Large intestine (tissue), 3 donors: ENCODE measurements around the gene ZC2HC1C. TPM values are rescaled to one million over a fixed set of nuclear protein-coding genes. Genes with fewer than 3 reads are reported as not detected.

Source experiments
- DNase-seq, 2 donors: peaks; one replicate each; pipeline versions ENCODE4 v3.0.0 to v3.0.0-alpha.2; 2013
- H3K27ac ChIP-seq: one replicate; pipeline ENCODE4 v1.5.1; 2013; ENCODE audit warnings: low read length
- H3K27me3 ChIP-seq: 2 replicates; pipeline ENCODE4 v1.6.1; 2013; ENCODE audit warnings: low read length; ENCODE audit not compliant: control insufficient read depth, insufficient read depth
- H3K36me3 ChIP-seq: 2 replicates; pipeline ENCODE4 v1.6.1; 2013; ENCODE audit warnings: low read length; ENCODE audit not compliant: control insufficient read depth, insufficient read depth
- H3K4me1 ChIP-seq: one replicate; pipeline ENCODE4 v1.6.1; 2013; ENCODE audit warnings: low read length; ENCODE audit not compliant: control insufficient read depth, insufficient read depth
- H3K4me3 ChIP-seq: one replicate; pipeline ENCODE4 v1.5.1; 2013; ENCODE audit warnings: low read length
- H3K9me3 ChIP-seq: one replicate; pipeline ENCODE4 v1.6.1; 2013; ENCODE audit warnings: mild to moderate bottlenecking, low read depth, low read length, moderate library complexity; ENCODE audit not compliant: control insufficient read depth
- WGBS: methylation state at CpG from one replicate; pipeline ENCODE4 v1.1.5; 2013; ENCODE audit warnings: low lambda C conversion rate; ENCODE audit not compliant: insufficient coverage; 5-methylcytosine and 5-hydroxymethylcytosine counted together
- polyA plus RNA-seq: library from polyadenylated mRNA; unstranded; fragments of 120-200 nt; gene quantifications from one replicate; pipeline ENCODE4 v1.2.1, GENCODE V29; 2013

Gene ZC2HC1C
- polyA plus RNA-seq, 1 donor, result 4.5 TPM

- no peaks in the 10 kb centered on the region for H3K27me3 ChIP-seq
- DNase-seq, result no peak
- WGBS, result no CpG with 5 or more reads among the region's 3 CpGs
- no peak overlapping the region for H3K27ac ChIP-seq
- H3K36me3 ChIP-seq, result peaks cover 60% of the 10 kb centered on the region
- no peak overlapping the region for H3K4me3 ChIP-seq
- no peaks in the 10 kb centered on the region for H3K9me3 ChIP-seq
- H3K4me1 ChIP-seq, result no peaks in the 10 kb centered on the region
Measured at GRCh38 chr14:75090353-75090752, 20.9 kb downstream of the ZC2HC1C start.

- 100% methylated on average over 1 of the region's 8 CpGs for WGBS
- H3K36me3 ChIP-seq, result peaks cover 61% of the 10 kb centered on the region
- H3K27ac ChIP-seq, result no peak overlapping the region
- no peaks in the 10 kb centered on the region for H3K9me3 ChIP-seq
- no peak for DNase-seq
- H3K4me3 ChIP-seq, result no peak overlapping the region
- no peaks in the 10 kb centered on the region for H3K27me3 ChIP-seq
- H3K4me1 ChIP-seq, result no peaks in the 10 kb centered on the region
Measured at GRCh38 chr14:75091251-75091650, 21.8 kb downstream of the ZC2HC1C start.

- no peak overlapping the region for H3K4me3 ChIP-seq
- H3K4me1 ChIP-seq, result peaks cover 4% of the 10 kb centered on the region
- DNase-seq, result no peak
- H3K9me3 ChIP-seq, result no peaks in the 10 kb centered on the region
- H3K36me3 ChIP-seq, result peaks cover 61% of the 10 kb centered on the region
- 100% methylated on average over 1 of the region's 2 CpGs for WGBS
- no peak overlapping the region for H3K27ac ChIP-seq
- H3K27me3 ChIP-seq, result no peaks in the 10 kb centered on the region
Measured at GRCh38 chr14:75092698-75093097, 23.3 kb downstream of the ZC2HC1C start.

- Histone ChIP-seq H3K4me1 (peaks cover 16% of the 10 kb centered on the region), H3K36me3 (peaks cover 66% of the 10 kb centered on the region), H3K4me3 (no peak overlapping the region), H3K27me3 (no peaks in the 10 kb centered on the region), H3K27ac (no peak overlapping the region), H3K9me3 (no peaks in the 10 kb centered on the region)
- DNase-seq, result no peak
- whole genome bisulfite sequencing, result no CpG with 5 or more reads among the region's 3 CpGs
Measured at GRCh38 chr14:75094896-75095295, 25.5 kb downstream of the ZC2HC1C start.

GRCh38 chr14:75095690-75096089 lies 26.2 kb downstream of the ZC2HC1C start:
- H3K4me1 ChIP-seq, result peaks cover 16% of the 10 kb centered on the region
- WGBS, result no CpG with 5 or more reads among the region's 4 CpGs
- H3K4me3 ChIP-seq, result no peak overlapping the region
- H3K27me3 ChIP-seq, result no peaks in the 10 kb centered on the region
- H3K27ac ChIP-seq, result no peak overlapping the region
- no peaks in the 10 kb centered on the region for H3K9me3 ChIP-seq
- peaks cover 69% of the 10 kb centered on the region for H3K36me3 ChIP-seq
- no peak for DNase-seq

- 100% methylated on average over 1 of the region's 6 CpGs for WGBS
- peaks cover 16% of the 10 kb centered on the region for H3K4me1 ChIP-seq
- no peak for DNase-seq
- peaks cover 70% of the 10 kb centered on the region for H3K36me3 ChIP-seq
- H3K27ac ChIP-seq, result no peak overlapping the region
- H3K27me3 ChIP-seq, result no peaks in the 10 kb centered on the region
- no peaks in the 10 kb centered on the region for H3K9me3 ChIP-seq
- no peak overlapping the region for H3K4me3 ChIP-seq
Measured at GRCh38 chr14:75096959-75097358, 27.5 kb downstream of the ZC2HC1C start.

- Histone ChIP-seq H3K9me3 (no peaks in the 10 kb centered on the region), H3K4me3 (no peak overlapping the region), H3K36me3 (peaks cover 70% of the 10 kb centered on the region), H3K27me3 (no peaks in the 10 kb centered on the region), H3K4me1 (peaks cover 16% of the 10 kb centered on the region), H3K27ac (peak overlapping the region; percentile 13)
- peak; percentile 12 to 68 for DNase-seq
Measured at GRCh38 chr14:75098212-75098611, 28.8 kb downstream of the ZC2HC1C start.

GRCh38 chr14:75098682-75099081 lies 29.2 kb downstream of the ZC2HC1C start:
- Histone ChIP-seq H3K27ac (peak overlapping the region; percentile 13), H3K27me3 (no peaks in the 10 kb centered on the region), H3K4me3 (no peak overlapping the region), H3K4me1 (peaks cover 16% of the 10 kb centered on the region), H3K9me3 (no peaks in the 10 kb centered on the region), H3K36me3 (peaks cover 74% of the 10 kb centered on the region)
- WGBS, result no CpG with 5 or more reads among the region's 1 CpG
- DNase-seq, result no peak

- Histone ChIP-seq H3K27ac (no peak overlapping the region), H3K36me3 (peaks cover 70% of the 10 kb centered on the region), H3K9me3 (no peaks in the 10 kb centered on the region), H3K4me1 (peaks cover 16% of the 10 kb centered on the region), H3K4me3 (no peak overlapping the region), H3K27me3 (no peaks in the 10 kb centered on the region)
- no peak for DNase-seq
- WGBS, result 100% methylated on average over 2 of the region's 4 CpGs
Measured at GRCh38 chr14:75101491-75101890, 32.0 kb downstream of the ZC2HC1C start.

GRCh38 chr14:75107186-75107585 lies 37.7 kb downstream of the ZC2HC1C start:
- H3K36me3 ChIP-seq, result peaks cover 71% of the 10 kb centered on the region
- WGBS, result no CpG with 5 or more reads among the region's 3 CpGs
- H3K9me3 ChIP-seq, result no peaks in the 10 kb centered on the region

GRCh38 chr14:75109877-75110276 lies 40.4 kb downstream of the ZC2HC1C start:
- Histone ChIP-seq H3K4me3 (no peak overlapping the region), H3K9me3 (no peaks in the 10 kb centered on the region), H3K27ac (no peak overlapping the region), H3K27me3 (no peaks in the 10 kb centered on the region), H3K4me1 (no peaks in the 10 kb centered on the region), H3K36me3 (peaks cover 81% of the 10 kb centered on the region)
- WGBS, result no CpG with 5 or more reads among the region's 2 CpGs
- no peak for DNase-seq

More at GRCh38 chr14:75107186-75107585, 37.7 kb downstream of the ZC2HC1C start:
- Histone ChIP-seq H3K27me3 (no peaks in the 10 kb centered on the region), H3K27ac (no peak overlapping the region), H3K4me3 (no peak overlapping the region), H3K4me1 (no peaks in the 10 kb centered on the region)
- DNase-seq, result no peak
